Stimulated activated CD4-positive, alpha-beta T cell treated with anti-CD3 and anti-CD28 coated beads, Interleukin-15, amount 100 ng/mL, for 48 hours (primary cell): ENCODE measurements around the gene PLEK.
"Not testable (repeated sequence)": the region's sequence is repeated elsewhere in the genome, so short reads cannot be mapped to it uniquely, and the experiment has no call there.

Experiments used
- DNase-seq, 2 donors: peaks; one replicate each; pipeline ENCODE4 v3.0.0-alpha.2; 2020; ENCODE audit warnings: low read depth in 2 of 2

The PLEK gene

GRCh38 chr2:68384485-68385107, 19.5 kb downstream of the PLEK start:
- DNase-seq, result no peak

DNA sequence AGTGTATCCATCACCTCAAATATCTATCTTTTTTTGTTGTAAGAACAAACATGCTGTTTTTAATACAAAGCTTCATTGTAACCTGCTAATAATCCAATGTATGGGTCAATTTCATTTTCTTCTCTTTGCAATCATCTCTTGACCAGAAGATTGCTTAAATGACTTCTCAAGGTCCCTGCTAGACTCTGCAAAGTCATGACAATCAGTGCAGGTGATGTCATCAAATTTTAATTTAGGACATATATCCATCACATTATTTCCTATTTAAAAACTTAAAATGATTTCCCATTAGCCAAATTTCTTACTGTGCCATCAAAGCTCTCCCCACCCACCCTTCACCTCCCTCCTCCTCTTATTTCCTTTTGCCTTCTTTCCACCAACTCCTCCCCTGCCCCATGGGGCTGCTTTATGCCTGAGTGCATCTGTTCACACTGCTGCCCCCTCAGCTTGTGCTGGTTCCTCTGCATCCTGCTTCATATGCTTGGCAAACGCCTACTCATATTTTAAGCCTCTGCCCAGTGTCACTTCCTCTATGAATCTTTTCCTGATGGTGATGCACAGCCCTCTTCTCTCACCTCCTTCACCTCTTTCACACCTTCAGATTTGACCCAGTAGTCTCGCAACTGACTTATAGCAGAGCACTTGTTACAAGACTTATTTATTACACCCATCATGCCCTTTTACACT, 20.3 kb downstream of the PLEK start:
- peak in 1 of 2 donors; percentile 13 for DNase-seq

GRCh38 chr2:68385907-68386287, 20.8 kb downstream of the PLEK start:
- no peak for DNase-seq

DNA sequence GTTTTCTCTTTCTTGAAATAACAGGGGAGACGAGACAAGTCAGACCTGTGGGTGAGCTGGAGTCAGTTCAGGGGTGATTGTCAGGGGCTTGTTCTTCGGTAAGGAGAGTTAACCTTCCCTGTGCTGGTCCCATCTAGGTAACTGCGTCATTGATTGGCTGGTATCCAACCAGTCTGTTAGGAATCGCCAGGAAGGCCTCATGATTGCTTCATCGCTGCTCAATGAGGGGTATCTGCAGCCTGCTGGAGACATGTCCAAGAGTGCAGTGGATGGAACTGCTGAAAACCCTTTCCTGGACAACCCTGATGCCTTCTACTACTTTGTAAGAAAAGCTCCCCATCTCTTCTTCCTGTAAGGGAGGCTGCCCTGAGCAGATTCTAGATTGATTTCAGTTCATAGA, 21.3 kb downstream of the PLEK start:
- DNase-seq, result no peak

- DNase-seq, result no peak
Measured at GRCh38 chr2:68387408-68388350, 22.6 kb downstream of the PLEK start.

- no peak for DNase-seq
Measured at GRCh38 chr2:68388358-68388757, 23.3 kb downstream of the PLEK start.

- DNase-seq, result no peak
Measured at GRCh38 chr2:68388772-68389171, 23.7 kb downstream of the PLEK start.

GRCh38 chr2:68390114-68390513, 25.0 kb downstream of the PLEK start:
- DNase-seq, result no peak

DNA sequence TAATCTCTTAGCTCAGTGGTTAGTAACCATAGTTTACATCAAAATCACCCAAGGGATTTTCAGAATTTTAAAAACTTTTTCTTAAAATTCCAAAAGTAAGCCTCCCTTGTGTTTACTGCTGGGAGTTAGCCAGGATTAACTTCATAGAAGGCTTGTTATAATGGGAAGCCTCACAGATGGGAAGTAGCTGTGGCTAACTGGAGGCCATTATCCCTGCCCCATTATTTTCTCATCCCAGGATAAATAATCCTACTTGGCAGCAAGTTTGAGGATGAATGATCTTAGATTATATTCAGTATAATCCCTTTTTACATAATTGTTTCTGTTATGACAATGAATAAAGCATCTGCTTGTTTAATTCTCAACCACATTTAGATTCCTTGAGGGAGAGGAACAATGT, 25.5 kb downstream of the PLEK start:
- DNase-seq, result no peak

GRCh38 chr2:68391099-68391498, 26.0 kb downstream of the PLEK start:
- no peak for DNase-seq

DNA sequence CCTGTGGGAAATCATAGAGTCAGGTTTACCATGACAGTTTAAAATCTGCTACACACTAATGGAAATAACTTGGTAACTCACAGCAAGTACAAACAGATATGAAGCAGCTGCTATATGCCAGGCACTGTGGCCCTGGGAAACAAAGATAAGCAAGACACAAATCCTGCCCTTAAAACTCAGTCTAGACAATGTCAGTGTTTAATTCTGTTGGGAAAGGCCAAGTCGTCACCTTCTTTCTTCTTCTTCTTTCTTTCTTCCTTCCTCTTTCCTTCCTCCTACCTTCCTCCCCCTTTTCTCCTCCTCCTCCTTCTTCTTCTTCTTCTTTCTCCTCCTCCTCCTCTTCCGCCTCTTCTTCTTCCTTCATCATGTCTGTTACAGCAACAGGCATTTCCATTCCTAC, 26.8 kb downstream of the PLEK start:
- no peak for DNase-seq

DNA sequence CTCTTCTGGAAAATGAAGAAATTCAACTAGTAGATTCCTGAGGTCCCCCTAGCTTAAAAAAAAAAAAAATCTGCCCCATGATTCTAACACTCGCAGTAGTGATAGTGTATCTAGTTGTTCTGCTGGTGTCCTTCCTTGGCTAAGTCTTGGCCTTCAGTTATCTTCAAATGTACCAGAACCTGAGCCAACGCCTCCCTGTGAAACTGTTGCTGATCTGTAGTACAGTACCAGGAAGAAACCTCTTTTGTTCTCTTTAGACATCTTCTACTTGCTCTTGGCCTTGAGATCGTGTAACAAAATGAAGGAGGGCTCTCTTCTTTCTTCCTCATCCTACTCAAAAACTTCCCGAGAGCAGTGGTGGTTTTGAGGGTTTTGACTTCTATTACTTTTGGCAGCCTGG, 31.0 kb downstream of the PLEK start:
- no peak for DNase-seq

DNA sequence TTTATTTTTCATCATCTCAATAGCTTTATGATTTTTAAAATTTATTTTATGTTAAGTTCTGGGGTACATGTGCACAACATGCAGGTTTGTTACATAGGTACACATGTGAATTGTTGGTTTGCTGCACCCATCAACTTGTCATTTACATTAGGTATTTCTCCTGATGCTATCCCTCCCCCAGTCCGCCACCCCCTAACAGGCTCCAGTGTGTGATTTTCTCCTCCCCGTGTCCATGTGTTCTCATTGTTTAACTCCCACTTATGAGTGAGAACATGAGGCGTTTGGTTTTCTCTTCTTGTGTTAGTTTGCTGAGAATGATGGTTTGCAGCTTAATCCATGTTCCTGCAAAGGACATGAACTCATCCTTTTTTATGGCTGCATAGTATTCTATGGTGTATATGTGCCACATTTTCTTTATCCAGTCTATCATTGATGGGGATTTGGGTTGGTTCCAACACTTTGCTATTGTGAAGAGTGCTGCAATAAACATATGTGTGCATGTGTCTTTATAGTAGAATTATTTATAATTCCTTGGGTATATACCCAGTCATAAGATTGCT, 32.7 kb downstream of the PLEK start:
- not testable (repeated sequence) for DNase-seq

DNA sequence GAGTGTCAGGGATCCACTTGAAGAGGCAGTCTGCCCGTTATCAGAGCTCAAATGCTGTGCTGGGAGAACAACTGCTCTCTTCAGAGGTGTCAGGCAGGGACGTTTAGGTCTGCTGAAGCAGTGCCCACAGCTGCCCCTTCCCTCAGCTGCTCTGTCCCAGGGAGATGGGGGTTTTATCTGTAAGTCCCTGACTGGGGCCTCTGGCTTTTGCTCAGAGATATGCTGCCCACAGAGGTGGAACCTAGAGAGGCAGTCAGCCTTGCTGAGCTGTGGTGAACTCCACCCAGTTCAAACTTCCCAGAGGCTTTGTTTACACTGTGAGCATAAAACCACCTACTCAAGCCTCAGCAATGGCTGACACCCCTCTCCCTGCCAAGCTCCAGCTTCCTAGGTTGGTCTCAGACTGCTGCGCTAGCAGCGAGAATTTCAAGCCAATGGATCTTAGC, 38.1 kb downstream of the PLEK start:
- no peak for DNase-seq

GRCh38 chr2:68404164-68404563, 39.1 kb downstream of the PLEK start:
- DNase-seq, result no peak

DNA sequence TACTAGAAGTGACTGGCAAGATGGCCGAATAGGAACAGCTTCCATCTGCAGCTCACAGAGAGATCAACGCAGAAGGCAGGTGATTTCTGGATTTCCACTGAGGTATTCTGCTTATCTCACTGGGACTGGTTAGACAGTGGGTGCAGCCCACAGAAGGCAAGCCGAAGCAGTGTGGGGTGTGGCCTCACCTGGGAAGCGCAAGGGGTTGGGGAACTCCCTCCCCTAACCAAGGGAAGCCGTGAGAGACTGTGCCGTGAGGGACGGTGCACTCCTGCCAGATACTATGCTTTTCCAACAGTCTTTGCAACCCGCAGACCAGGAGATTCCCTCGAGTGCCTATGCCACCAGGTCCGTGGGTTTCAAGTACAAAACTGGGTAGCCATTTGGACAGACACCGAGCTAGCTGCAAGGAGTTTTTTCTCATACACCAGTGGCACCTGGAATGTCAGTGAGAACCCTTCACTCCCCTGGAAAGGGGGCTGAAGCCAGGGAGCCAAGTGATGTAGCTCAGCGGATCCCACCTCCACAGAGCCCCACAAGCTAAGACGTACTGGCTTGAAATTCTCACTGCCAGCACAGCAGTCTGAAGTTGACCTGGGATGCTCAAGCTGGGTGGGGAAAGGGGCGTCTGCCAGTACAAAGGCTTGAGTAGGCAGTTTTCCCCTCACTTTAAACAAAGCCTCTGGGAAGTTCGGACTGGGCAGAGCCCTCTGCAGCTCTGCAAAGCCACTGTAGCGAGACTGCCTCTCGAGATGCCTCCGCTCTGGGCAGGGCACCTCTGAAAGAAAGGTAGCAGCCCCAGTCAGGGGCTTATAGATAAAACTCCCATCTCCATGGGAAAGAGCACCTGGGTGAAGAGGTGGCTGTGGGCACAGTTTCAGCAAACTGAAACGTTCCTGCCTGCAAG, 40.1 kb downstream of the PLEK start:
- DNase-seq, result no peak

- no peak for DNase-seq
Measured at GRCh38 chr2:68411397-68412126, 46.5 kb downstream of the PLEK start.

- DNase-seq, result no peak
Measured at GRCh38 chr2:68412127-68412819, 47.2 kb downstream of the PLEK start.

DNA sequence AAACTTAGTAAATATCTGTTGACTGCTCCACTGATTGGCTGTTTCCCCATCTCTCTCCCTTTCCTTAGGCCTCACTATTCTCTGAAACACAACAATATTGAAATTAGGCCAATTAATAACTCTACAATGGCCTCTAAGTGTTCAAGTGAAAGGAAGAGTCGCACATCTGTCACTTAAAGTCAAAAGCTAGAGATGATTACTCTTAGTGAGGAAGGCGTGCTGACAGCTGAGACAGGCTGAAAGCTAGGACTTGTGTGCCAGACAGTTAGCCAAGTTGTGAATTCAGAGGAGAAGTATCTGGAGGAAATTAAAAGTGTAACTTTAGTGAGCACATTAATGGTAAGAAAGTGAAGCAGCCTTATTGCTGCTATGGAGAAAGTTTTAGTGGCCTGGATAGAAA, 48.4 kb downstream of the PLEK start:
- DNase-seq, result no peak

DNA sequence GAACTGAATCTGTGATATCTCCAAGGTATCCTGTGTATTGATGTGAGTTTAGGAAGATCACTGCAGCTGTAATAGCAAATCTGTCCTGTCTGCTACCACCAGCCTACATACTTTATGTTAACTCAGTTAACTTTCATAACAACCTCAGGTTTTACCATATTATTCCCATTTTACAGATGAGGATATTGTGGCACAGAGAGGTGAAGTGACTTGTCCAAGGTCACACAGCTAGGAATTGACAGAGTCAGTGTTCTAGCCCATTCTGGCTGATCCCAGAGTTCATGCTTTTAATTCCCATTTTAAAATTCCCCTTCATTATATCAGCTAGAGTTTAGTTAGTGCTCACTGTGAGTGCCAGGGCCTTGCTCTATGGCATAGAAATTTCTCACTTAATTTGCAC, 49.4 kb downstream of the PLEK start:
- DNase-seq, result no peak
